SK-N-SH (cell line): ENCODE data around the gene SLC2A14.

Experiments used
- CTCF ChIP-seq: fragments of 200-600 bp; sonication (generic); IDR thresholded peaks from 2 replicates; pipeline ENCODE4 v1.6.1; 2017; ENCODE audit warnings: antibody characterized with exemption, mild to moderate bottlenecking, moderate library complexity
- GABPA ChIP-seq: IDR thresholded peaks from 2 replicates; pipeline ENCODE4 v1.4.0; 2012; ENCODE audit warnings: low read depth, mild to moderate bottlenecking
- PBX3 ChIP-seq: IDR thresholded peaks from 2 replicates; pipeline ENCODE4; 2012
- POLR2AphosphoS5 ChIP-seq: IDR thresholded peaks from 2 replicates; pipeline ENCODE4 v1.6.1; 2012; ENCODE audit warnings: low read depth, low read length

GRCh38 chr12:7835766-7836165, 36.9 kb downstream of the SLC2A14 start:
- TF ChIP-seq GABPA, result no peak
- no peak for TF ChIP-seq CTCF
- no peak for TF ChIP-seq POLR2AphosphoS5
- TF ChIP-seq PBX3, result no peak
